Activated T-cell treated with anti-CD3 and anti-CD28 coated beads for 4 hours (primary cell): ENCODE measurements around the gene INPP5A.
"Not testable (repeated sequence)": the region's sequence is repeated elsewhere in the genome, so short reads cannot be mapped to it uniquely, and the experiment has no call there.

Experiments used
- DNase-seq: peaks from one replicate; pipeline ENCODE4 v3.0.0-alpha.2; 2020

INPP5A gene

DNA sequence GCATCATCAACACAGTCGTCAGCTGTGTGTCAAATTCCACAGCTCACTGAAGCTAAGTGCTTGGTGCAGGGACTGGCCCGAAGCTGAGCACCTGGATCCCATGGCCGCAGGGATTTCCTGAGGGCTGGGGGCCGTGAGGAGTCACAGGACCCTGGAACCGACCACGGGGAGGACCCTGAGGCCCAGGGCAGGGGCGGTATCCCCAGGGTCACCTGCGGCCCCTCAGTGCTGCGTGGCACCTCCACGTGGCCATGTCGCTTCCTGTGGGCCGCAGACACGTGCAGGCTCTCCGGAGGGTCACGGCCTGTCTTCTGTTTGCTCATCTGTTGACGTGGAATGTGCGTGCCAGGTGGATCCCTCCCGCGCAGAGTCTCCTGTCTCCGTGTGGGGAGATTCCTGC lies 194.9 kb downstream of the INPP5A start:
- no peak for DNase-seq

DNA sequence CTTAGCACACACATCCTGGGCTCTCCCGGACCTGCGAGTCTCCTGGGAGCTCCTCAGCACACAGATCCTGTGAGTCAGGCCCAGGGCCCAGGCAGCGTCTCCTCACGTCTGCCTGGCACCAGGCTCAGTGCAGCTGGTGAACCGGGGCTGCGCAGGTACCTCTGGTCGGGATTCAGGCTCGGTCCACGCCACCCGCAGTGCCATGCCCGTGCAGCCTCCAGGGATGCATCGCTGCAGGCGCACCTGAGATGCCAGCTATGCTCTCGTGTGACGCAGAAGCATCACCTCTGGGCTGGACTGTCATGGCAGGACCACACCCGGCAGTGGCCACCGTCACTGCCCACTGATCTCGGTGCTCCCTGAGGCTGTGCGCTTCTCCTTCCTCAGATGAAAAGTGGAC lies 196.3 kb downstream of the INPP5A start:
- no peak for DNase-seq

DNA sequence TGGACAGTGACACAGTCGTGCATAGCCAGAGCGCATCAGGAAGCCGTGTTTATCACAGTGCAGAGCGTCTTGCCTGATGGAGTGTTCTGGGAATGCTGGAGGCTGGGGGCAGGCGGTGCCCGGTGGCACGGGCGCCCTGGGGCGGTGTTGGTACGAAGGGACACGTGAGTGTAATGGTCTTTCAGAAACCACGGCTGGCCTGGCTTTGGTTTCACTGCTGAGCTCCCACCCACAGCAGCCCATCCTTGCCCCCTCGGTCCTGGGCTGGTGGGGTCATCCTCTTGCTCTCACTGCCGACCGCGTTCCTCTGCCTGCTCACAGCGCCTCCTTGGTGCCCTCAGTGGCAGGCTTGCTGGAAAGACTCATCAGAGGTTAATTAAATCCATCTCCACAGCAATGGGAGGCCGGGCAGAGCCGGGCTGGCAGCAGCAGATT lies 197.8 kb downstream of the INPP5A start:
- DNase-seq: no peak

GRCh38 chr10:132735923-132736391 lies 198.4 kb downstream of the INPP5A start:
- no peak for DNase-seq

GRCh38 chr10:132737390-132738048 lies 199.9 kb downstream of the INPP5A start:
- no peak for DNase-seq

DNA sequence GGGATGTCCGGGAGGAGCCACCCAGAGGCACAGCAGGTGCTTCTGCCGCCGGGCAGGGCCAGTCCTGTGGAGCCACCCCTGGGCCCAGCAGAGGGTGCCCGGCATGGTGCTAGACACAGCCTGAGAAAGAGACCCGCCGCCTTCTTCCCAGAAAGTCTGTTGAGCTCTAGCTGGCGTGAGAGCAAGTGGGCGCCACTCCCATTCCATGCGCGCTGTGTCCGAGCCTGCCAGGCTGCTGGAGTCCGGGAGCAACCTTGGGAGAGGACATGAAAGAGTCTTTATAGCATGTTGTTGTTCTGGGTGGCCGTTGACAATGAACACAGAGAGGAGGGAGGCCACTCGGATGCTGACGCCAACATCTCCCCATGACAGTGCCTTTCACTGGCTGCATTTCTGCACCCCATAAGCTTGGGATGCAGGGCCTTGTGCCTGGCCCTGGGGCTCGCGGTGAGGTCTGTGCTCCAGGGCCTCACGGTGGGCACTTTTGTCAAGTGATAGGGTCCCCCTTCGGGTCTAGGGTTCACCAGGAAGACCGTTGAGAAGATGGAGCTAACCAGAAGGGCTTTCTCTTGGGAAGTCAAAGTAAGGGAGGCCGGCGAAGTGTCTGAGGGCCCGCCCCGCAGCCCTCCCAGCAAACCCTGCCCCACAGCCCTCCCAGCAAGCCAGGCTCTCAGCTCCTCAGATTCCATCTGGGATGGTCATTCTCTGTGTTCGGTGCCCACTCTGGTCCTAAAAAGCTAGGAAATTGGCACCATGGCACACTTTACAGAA lies 201.1 kb downstream of the INPP5A start:
- DNase-seq: no peak

- DNase-seq: no peak
Measured at GRCh38 chr10:132739225-132739613, 201.6 kb downstream of the INPP5A start.

DNA sequence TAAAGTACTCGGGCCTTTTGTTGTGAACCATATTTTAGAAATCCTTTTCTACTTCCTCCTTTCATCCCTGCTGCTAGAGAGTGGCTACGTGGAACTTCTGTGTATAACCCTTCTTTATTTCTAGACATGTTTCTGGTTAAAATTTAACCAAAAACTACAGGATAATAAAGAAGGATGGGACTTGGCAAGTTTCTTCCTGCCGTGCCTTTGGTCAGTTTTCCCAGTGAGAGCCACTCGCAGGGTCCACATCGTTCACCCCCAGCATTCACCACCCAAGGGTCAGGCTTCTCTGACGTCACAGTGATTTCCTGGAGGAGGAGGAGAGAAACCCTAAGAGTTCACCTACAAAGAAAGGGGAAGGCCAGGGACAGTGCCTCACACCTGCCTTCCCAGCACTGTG lies 203.0 kb downstream of the INPP5A start:
- no peak for DNase-seq

DNA sequence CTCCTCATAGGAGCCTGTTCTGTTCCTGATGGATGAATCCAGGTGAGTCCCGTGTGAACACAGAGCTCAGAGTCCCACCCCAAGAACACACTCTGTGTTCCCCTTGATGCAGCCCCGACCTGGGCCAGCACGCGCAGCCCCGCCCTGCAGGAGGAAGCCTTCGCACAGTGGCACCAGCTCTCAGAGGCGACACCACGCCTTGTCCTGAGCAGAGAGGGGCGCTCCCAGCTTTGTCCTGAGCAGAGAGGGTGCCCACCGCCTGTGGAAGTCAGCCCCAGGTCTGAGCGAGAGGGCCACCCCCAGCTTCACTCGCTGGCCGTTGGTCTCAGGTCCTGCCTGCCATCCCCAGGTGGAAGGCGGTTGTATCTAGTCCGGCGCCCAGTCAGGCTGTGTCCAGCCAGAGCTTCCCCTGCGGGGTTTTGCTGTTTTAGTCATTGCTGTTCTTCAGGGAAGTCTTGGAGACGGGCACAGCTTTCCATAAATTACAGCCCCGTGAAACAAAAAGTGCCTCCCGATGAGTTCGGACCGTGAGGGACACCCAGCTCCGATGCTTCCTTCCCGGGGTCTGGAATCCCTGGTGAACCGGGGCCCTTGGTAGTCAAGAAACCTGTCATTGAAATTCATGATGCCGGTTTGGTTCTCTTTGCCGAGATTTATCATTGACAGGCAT lies 204.7 kb downstream of the INPP5A start:
- no peak for DNase-seq

- DNase-seq: no peak
Measured at GRCh38 chr10:132742837-132743194, 205.2 kb downstream of the INPP5A start.

- not testable (repeated sequence) for DNase-seq
Measured at GRCh38 chr10:132743196-132743924, 205.8 kb downstream of the INPP5A start.

- no peak for DNase-seq
Measured at GRCh38 chr10:132743925-132744490, 206.4 kb downstream of the INPP5A start.

GRCh38 chr10:132744839-132745238 lies 207.3 kb downstream of the INPP5A start:
- no peak for DNase-seq

DNA sequence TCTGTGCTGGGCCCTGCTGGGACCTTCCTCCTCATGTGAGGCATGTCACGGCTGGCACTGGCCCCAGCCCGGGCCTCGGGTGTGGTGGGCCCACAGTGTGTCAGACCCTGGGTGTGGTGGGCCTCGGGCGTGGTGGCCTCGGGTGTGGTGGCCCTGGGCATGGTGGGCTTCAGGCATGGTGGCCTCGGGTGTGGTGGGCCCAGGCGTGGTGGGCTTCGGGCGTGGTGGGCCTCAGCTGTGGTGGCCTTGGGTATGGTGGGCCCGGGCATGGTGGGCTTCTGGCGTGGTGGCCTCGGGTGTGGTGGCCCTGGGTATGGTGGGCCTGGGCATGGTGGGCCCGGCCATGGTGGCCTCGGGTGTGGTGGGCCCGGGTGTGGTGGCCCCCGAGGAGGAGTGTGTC lies 207.9 kb downstream of the INPP5A start:
- DNase-seq: no peak

DNA sequence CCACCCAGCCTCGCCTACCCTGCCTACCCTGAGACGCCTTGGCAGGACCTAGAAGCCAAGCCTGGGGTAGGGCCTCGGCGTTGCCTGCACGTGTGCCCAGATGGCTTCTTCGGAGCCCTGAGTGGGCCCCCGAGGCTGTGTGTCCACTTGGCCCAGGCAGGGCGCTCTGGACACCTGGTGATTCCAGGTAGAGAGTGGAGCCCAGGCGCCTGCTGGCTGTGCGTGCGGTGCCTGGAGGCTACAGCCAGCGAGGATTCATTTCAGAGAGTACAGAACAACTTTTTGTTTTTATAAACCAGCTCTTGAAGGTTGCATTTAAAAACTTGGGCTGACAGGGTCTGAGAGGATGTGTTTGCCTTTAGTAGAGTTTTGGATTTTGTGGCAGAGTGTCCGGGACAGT lies 208.4 kb downstream of the INPP5A start:
- no peak for DNase-seq

GRCh38 chr10:132746386-132746785 lies 208.8 kb downstream of the INPP5A start:
- no peak for DNase-seq

DNA sequence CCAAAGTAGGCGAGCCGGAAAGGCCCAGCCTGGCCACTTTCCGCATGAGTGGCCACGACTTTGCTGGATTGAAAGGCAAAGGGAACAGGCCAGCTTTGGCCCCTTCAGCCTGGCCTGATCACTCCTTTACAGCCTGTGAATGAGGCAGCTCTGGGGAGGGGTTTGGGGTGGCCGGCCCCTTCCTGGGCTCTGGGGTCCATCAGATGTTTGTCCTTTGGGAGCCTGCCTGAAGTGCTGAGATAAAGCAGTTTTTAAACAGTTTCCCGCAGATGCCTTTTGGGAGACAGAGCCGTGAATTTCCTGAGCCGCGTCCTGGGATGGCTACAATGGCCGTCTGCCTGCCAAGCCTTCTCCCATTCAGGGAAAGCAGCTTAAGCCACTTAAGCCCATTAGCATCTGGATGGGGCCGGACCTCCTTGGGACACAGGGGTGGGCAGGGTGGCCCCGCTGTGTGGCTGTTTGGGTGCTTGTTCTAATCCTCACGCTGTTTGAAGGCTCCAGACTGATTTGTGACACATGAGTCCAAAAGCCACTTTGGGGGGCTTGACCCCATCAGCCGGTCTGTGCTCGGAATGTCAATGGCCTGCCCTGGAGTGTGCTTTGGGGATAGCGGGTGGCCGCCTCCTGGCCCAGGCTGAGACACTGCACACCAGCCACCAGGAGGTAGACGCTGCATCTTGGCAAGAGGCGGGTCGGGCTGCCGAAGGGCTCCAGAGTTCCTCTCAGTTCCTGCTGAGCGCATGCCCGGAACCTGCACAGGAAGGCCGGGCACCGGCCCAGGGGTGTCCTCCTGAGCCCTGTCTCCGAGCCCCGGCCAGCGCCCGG lies 209.4 kb downstream of the INPP5A start:
- DNase-seq: no peak

DNA sequence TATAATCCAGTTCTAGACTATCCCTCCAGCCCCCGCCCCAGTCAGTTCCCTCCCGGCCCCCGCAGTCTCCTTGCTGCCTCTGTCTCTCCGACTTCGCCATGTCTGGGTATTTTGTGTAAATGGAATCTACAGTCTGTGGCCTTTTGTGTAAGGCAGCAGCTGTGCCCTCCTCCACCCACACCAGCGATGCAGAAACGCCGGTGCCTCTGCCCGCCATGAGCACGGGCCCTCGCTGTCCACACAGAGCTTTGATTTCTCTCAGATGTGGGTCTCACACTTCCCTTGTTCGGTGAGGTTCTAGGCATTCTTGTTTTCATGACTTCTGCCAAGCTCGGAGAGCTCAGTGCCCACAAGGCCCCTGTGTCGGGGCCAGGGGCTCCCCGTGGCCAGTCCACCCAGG lies 210.5 kb downstream of the INPP5A start:
- DNase-seq: no peak

DNA sequence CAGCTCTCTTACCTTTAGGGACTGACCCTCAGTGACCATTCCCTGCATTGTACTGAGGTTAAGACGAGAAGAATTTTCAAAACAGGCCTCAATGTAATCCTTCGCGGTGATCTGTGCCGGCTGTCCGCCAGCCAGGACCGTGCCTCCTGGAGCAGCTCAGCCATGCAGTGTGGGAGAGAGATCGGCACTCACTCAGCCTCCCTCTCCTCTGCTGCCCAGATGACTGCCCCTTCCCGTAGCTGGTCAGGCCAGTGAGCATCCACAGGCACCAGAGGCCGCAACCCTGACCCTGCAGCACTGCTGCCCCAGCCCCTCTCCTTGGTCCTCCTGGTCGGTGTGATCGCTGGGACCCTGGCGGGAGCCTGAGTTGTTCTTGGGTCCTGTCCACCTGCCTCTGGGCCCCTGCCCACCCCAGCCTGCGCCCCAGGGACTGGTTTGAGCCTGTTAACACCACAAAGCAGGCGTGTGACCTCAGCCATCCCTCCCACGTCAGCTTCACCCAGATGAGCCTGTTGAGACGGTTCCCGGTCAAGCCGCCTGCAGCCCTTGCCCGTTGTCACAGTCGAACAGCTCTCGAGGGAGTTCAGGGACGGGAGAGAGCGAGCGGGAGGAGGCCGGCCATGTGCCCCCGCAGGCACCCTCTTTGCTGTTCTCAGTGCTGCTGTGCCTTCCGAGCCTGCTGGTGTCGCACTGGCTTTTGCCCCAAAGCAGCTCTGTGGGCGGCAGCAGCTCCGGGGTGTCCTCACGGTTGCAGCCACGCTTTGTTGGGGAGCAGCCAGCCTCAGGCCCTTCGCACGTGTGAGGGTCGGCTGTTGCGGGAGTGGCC lies 211.2 kb downstream of the INPP5A start:
- DNase-seq: no peak

GRCh38 chr10:132749371-132749795 lies 211.8 kb downstream of the INPP5A start:
- DNase-seq: no peak

- DNase-seq: no peak
Measured at GRCh38 chr10:132750936-132751335, 213.3 kb downstream of the INPP5A start.
